ENCODE measurements around the gene PDE6A.

DNA sequence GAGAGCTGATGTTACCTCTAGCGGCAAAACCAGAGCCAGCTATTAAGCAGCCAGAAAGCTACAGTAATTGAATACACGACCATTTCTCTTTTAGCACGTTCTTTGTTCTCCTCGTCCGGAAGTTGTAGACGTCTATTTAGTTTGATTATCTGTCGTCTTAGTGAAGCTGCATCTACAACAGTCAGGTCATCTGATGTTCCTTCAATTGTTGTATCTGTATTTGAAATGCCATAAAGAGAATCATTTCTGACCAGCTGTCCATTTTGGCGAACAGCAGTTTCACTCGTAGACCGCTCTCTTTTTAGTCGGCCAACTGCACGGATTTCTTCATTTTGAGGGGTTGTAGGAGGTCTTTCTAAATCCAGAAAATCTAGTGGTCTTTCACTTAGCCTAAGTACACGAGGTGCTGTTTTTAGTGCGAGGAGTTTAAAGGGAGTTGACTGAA is 12.6 kb downstream of the PDE6A start:
- TF ChIP-seq, protein P1, sequence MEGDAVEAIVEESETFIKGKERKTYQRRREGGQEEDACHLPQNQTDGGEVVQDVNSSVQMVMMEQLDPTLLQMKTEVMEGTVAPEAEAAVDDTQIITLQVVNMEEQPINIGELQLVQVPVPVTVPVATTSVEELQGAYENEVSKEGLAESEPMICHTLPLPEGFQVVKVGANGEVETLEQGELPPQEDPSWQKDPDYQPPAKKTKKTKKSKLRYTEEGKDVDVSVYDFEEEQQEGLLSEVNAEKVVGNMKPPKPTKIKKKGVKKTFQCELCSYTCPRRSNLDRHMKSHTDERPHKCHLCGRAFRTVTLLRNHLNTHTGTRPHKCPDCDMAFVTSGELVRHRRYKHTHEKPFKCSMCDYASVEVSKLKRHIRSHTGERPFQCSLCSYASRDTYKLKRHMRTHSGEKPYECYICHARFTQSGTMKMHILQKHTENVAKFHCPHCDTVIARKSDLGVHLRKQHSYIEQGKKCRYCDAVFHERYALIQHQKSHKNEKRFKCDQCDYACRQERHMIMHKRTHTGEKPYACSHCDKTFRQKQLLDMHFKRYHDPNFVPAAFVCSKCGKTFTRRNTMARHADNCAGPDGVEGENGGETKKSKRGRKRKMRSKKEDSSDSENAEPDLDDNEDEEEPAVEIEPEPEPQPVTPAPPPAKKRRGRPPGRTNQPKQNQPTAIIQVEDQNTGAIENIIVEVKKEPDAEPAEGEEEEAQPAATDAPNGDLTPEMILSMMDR (IDR thresholded peaks at IDR 0.05) = no peak
- TF ChIP-seq POLR2A (IDR thresholded peaks at IDR 0.05) (no peak), EP300 (IDR thresholded peaks at IDR 0.05) (no peak)

All from tibial nerve (tissue), 4 donors.